ENCODE measurements around the gene KIF26A.
"Not testable (repeated sequence)": the region's sequence is repeated elsewhere in the genome, so short reads cannot be mapped to it uniquely, and the experiment has no call there.

DNA sequence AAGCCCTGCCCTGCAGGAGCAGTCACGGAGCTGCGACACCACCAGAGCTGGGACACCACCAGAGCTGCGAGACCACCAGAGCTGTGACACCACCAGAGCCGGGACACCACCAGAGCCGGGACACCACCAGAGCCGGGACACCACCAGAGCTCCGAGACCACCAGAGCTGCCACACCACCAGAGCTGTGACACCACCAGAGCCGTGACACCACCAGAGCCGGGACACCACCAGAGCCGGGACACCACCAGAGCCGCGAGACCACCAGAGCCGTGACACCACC is 69.6 kb downstream of the KIF26A start:
- TF ChIP-seq, protein P1, sequence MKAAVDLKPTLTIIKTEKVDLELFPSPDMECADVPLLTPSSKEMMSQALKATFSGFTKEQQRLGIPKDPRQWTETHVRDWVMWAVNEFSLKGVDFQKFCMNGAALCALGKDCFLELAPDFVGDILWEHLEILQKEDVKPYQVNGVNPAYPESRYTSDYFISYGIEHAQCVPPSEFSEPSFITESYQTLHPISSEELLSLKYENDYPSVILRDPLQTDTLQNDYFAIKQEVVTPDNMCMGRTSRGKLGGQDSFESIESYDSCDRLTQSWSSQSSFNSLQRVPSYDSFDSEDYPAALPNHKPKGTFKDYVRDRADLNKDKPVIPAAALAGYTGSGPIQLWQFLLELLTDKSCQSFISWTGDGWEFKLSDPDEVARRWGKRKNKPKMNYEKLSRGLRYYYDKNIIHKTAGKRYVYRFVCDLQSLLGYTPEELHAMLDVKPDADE (IDR thresholded peaks at IDR 0.05): not testable (repeated sequence)
- TF ChIP-seq, protein P2, sequence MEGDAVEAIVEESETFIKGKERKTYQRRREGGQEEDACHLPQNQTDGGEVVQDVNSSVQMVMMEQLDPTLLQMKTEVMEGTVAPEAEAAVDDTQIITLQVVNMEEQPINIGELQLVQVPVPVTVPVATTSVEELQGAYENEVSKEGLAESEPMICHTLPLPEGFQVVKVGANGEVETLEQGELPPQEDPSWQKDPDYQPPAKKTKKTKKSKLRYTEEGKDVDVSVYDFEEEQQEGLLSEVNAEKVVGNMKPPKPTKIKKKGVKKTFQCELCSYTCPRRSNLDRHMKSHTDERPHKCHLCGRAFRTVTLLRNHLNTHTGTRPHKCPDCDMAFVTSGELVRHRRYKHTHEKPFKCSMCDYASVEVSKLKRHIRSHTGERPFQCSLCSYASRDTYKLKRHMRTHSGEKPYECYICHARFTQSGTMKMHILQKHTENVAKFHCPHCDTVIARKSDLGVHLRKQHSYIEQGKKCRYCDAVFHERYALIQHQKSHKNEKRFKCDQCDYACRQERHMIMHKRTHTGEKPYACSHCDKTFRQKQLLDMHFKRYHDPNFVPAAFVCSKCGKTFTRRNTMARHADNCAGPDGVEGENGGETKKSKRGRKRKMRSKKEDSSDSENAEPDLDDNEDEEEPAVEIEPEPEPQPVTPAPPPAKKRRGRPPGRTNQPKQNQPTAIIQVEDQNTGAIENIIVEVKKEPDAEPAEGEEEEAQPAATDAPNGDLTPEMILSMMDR (conservative IDR thresholded peaks at IDR 0.05; ENCODE audit: low read depth in 2 of 2): not testable (repeated sequence)
- not testable (repeated sequence) for TF ChIP-seq EZH2 (IDR thresholded peaks at IDR 0.05; ENCODE audit: low read depth, unreplicated experiment); POLR2AphosphoS5 (IDR thresholded peaks at IDR 0.05; ENCODE audit: low read depth); NANOG (IDR thresholded peaks at IDR 0.05; ENCODE audit: borderline replicate concordance); JUNB (IDR thresholded peaks at IDR 0.05; ENCODE audit: unreplicated experiment); ZNF114 (CRISPR knock-in tag; IDR thresholded peaks at IDR 0.05)
- TF ChIP-seq, protein P3, sequence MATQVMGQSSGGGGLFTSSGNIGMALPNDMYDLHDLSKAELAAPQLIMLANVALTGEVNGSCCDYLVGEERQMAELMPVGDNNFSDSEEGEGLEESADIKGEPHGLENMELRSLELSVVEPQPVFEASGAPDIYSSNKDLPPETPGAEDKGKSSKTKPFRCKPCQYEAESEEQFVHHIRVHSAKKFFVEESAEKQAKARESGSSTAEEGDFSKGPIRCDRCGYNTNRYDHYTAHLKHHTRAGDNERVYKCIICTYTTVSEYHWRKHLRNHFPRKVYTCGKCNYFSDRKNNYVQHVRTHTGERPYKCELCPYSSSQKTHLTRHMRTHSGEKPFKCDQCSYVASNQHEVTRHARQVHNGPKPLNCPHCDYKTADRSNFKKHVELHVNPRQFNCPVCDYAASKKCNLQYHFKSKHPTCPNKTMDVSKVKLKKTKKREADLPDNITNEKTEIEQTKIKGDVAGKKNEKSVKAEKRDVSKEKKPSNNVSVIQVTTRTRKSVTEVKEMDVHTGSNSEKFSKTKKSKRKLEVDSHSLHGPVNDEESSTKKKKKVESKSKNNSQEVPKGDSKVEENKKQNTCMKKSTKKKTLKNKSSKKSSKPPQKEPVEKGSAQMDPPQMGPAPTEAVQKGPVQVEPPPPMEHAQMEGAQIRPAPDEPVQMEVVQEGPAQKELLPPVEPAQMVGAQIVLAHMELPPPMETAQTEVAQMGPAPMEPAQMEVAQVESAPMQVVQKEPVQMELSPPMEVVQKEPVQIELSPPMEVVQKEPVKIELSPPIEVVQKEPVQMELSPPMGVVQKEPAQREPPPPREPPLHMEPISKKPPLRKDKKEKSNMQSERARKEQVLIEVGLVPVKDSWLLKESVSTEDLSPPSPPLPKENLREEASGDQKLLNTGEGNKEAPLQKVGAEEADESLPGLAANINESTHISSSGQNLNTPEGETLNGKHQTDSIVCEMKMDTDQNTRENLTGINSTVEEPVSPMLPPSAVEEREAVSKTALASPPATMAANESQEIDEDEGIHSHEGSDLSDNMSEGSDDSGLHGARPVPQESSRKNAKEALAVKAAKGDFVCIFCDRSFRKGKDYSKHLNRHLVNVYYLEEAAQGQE (IDR thresholded peaks at IDR 0.05; ENCODE audit: unreplicated experiment): not testable (repeated sequence)
